GM21619 (cell line): Measurements from ENCODE around the gene CCDC88C.
A peak's percentile ranks its signal among the peaks of the same experiment; 100 is the strongest.
"Not testable (repeated sequence)": the region's sequence is repeated elsewhere in the genome, so short reads cannot be mapped to it uniquely, and the experiment has no call there.

Experiments
- ATAC-seq: cut with Tn5 transposase; IDR thresholded peaks from one replicate; pipeline ENCODE4 v1.9.1; 2021; ENCODE audit not compliant: unreplicated experiment

The CCDC88C gene

DNA sequence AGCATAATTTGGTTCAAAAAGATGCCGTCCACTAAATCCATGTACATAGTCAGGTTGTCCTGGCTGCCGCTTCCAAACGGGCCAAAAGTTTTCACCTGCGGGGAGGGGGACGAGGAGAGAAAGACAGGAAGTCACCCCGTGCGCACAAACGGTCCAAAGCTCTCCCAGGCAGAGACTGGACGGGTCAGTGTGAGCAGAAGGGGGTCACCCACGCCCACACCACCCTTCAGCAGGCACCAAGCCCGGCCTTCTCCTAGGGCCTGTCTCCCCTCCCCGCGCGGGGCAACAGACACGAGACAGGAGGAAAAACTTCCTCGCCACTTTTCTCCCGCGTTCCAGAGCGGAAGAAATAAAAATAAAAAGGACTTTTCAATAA, 888 bp downstream of the CCDC88C start:
- no peak for ATAC-seq

DNA sequence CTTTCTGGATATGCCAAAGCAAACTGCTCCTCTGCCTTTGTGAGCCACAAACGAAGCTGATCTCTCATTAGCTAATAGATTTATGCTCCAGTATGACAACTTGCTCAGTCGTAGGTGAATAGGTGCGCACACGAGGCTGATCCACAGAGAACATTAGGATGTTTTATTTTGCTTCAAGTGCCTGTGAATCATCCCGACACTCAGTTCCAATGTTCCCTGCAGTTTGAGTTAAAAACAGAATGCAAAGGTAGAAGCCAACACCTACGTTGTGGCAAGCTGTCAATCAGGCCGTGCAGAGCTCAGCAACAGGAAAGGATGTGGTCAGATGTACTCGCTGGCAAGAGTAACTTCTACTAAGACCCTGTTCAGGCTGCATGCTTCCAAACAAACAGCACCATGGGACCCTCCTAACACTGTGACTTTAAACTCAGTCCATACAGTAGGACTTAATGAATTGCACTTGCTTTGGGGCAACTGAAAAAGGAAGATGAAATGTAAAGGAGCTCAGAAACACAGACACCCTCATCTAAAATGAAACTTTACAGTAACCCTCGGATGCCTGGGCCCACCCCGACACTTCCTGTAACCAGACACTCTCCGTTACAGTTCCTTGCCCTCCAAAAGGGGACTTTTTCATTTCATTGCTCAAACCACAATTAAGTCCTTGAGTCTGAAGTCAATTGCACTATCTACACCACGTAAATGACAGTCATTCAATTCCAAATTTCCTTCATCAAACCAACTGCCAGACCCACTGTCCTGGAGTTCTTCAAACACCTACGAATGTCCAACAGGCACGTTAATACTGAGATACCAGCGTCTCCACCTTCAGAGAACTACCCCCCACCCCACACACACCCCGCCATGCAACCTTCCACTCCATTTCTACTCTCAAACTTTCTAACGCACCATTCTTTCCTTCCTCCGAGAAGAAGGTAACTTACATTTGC, 1.6 kb downstream of the CCDC88C start:
- ATAC-seq = peak; percentile 55

- no peak for ATAC-seq
Observed at GRCh38 chr14:91414475-91414833, 3.2 kb downstream of the CCDC88C start.

DNA sequence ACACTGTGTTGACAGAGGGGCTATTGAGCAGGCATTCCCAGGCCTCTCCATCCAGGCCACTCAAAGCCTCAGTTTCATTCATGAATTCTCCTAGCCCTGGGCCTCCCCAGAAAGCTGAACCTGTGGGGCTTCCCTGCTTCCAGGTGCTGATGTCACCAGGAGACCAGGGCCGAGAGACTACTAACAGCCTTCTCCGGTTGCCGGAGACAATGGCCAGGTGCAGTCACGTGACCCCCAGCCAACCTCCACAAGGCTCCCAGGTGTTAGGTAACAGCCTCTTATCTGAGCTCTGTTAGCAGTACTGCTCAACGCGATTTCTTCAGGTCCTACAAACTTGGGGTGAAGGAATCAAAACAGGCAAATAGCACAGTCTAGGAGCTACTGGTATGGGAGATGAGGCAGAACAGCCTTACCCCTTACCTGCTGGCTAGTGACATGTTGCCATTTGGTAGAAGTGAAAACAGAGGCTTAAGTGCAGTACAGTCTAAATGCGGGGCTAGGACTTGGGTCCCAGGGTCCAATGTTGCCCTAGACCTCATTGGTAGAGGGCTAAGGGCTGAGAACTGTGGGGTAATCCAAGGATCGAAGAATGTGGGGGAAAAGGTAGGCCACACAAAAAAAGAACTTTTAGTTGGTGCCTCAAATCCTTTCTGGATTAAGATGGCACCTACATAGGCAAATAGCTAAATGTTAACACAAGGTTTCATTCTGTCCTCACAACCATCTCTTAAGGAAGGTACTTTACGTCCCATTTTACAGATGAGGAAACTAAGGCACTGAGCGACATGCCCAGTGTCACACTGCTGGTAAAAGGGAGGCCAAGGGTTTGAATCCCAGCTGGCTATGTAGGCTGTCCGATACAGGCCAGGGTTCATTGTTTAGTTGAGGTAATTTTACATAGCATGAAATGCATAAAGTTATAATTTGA, 3.8 kb downstream of the CCDC88C start:
- no peak for ATAC-seq

GRCh38 chr14:91412939-91413338, 4.7 kb downstream of the CCDC88C start:
- no peak for ATAC-seq

GRCh38 chr14:91410771-91411536, 6.7 kb downstream of the CCDC88C start:
- ATAC-seq = no peak

- ATAC-seq = no peak
Observed at GRCh38 chr14:91409928-91410718, 7.5 kb downstream of the CCDC88C start.

- not testable (repeated sequence) for ATAC-seq
Observed at GRCh38 chr14:91409240-91409639, 8.4 kb downstream of the CCDC88C start.

GRCh38 chr14:91406982-91407381, 10.6 kb downstream of the CCDC88C start:
- no peak for ATAC-seq

DNA sequence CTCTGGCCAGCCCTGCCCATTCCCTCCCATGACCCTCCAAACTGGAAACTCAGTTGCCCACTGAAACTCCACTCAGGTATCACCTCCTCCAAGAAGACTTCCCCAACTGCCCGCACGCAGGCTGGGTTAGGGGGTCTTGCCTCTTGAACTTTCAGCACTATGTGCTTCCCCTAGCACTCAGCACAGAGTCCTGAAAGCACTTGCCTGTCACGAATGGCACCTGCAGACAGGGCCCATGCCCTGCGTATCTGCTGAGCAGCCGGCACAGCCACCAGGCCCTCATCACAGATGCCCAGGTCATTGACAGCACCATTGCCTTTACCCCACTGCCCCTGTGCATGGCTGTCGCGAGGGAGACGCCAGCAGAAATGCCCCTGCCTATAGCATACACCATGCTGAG, 11.2 kb downstream of the CCDC88C start:
- ATAC-seq = no peak

- ATAC-seq = no peak
Observed at GRCh38 chr14:91405724-91406435, 11.7 kb downstream of the CCDC88C start.

DNA sequence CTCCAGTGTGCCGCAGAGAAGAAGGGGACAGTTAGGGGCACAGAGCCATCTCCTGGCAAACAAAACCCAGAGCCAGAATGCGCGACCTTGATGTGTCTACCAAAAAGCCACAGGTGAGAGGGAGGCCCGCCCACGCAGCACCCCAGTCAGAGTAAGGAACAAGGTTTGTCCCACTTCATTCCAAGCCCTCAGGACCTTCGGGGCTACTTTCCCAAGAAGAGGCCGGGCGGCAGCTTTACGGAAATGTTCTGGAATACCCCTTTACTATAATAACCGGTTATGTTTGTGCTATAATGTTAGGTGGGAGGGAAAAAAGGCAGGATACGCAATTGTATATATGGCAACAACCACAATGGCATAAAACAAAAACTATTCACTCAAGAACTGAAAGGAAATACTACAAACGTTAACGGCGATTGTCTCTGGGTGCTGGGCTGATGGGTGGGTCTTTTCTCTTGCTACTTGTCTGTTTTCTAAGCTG, 12.3 kb downstream of the CCDC88C start:
- ATAC-seq = no peak

DNA sequence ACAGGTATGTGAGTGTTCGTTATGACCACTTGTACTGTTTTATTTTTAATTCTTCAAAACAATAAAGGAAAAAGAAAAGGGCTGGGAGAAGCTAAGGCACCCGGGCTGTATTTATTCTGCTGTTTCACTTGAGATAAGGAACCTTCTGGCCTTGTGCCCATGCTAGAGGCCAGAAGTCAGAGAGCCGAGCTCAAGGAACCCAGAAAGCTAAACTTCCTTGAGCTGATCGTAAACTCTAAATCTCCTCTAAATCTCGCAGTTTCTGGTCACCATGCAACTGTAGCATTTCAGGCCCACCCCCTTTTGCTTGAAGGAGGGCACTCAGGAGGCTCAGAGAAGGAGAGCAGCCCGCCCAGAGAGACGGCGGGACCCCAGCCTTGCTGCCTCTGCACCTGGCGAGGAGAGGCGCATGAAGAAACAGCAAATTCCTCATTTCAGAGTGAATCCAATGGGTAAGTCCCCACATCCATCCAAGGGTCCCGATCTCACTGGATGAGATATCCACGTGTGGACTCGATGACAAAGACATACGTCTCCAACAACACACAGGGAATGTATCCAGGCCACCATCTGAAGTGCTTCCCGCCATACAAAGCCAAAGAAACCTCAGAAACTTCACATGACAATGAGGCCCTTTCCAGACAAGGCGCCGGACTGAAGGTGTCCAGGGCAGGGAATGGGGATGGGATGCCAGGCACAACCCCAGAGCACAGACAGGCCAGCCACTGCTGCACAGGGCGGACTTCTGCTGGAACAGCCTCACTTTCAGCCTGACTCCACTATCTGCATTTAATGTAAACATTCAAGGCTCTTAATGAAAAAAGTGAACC, 14.6 kb downstream of the CCDC88C start:
- no peak for ATAC-seq

DNA sequence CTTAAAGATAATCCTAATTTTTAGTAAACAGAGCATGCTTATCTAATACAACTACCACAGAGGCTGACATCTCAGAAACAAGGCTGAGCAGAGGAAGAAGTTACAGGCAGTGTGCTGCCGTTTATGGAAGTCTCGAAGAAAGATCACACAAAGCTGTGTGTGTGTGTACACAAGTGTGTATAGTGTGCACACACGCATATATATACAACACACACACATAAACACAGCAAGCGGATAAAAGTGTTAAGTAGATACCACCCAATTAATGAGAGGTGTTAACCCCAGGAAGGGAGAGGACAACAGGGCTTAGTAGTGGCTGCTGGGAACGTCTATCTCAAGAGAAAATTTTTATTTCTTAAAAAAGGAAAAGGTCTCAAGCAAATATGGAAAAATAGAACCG, 15.3 kb downstream of the CCDC88C start:
- ATAC-seq = no peak

GRCh38 chr14:91401751-91402150, 15.9 kb downstream of the CCDC88C start:
- no peak for ATAC-seq

DNA sequence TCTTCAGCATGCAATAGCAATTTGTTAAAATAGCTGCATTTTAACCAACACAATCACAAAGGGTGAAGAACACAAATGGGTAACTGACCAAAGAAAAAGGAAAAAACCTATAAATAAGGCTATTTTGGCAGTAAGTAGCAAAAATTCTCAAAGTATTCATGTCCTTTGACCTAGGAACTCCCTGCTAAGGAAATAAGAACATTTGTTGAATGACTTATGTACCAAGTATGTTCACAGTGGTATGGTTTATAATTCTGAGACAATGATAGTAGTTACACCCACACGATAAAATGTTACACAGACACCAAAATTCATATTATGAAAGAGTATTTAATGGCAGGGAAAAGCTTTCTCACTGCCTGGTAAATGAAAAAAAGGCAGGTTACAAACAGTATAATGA, 16.9 kb downstream of the CCDC88C start:
- ATAC-seq = no peak

DNA sequence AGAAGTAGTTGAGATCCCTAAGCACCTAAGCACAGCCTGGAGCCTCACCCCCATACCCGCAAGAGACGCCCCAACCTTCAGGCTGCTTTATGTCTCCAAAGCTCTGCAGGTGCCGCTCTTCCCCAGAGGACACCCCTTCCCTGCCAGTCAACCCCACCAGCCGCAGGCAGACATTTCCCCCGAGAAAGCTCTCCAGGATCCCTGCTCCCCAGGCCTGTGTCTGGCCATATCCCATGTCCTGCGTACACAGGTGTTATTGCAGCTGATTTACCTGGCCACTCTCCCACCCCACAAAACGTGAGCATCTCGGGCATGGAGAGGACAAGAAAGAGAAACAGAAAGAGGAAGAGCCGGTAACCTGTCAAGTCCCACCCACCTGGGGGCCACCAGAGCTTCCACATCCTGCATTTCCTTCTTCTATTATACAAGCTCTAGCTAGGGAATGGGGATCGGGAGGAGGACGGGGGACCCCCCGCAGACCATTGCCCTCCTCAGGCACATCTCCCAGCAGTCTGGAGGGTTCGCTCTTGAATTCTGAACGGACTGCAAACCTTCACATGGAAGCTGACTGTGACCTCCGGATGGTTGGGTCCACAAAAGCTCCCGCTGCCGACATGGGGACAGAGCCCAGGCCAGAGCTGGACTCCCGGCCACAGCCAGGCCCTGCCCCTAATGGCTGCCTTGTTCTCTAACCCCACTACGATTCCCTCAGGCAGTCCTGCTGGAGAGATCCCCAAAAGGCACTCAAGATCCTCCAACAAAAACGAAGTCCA, 17.6 kb downstream of the CCDC88C start:
- ATAC-seq = peak; percentile 40

DNA sequence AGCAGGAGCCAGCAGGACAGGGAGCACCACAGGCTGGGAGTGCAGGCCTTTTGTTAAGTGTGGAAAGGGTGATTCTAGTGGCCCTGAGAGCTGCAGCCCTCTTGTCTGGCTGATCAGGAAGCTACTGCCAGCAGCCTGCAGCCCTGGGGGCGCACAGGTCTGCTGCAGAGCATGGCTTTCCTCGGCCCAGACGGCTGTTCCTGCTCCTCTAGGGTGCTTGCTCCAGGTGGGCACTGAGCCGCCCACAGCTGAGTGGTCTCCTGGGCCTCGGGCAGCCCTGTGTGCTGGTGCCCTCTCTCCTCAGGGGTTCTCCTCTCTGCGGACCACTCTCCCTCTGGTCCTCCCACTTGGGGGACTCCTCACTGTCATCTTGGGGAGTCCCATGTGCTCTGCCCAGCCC, 18.9 kb downstream of the CCDC88C start:
- no peak for ATAC-seq
